HUDEP-2 (cell line): Measurements from ENCODE around the gene DNAJC1.
"Not testable (repeated sequence)": the region's sequence is repeated elsewhere in the genome, so short reads cannot be mapped to it uniquely, and the experiment has no call there.

ENCODE experiments used
- DNase-seq, 76 experiments: peaks; one replicate each; lab custom pipeline; 2025; ENCODE audit not compliant: unreplicated experiment in 76 of 76; lab: John Stamatoyannopoulos, UW

Gene DNAJC1

DNA sequence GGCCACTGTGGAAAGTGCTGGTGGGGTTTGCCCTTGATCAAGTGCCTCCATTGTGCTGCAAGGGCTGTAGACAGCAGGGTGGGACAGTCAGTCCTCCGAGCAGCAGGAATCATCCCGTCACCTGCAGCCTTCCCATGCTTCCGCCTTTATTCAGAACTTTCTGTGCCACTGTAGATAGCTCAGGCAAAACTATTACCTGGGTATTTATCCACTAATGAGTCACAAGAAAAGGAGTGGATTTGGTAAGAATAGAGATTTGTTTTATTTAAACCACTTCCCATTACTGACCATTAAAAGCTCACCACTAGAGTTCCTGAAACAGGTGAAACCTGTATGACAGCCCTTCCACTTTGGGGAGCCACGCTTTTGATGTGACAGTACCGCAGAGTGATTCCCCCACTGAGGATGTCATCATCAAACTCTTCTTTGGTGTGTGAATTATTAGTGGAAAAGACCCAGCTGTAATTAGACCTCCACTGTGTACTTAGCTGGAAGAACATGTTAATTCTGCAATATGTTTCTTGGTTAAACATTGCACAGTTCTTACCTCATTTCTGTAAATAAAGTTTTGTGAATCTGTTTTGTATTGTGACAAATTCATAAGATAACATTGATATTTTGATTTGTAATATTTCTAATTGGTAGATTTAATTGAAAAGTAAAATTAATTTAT is 260.7 kb downstream of the DNAJC1 start:
- no peak for DNase-seq

DNA sequence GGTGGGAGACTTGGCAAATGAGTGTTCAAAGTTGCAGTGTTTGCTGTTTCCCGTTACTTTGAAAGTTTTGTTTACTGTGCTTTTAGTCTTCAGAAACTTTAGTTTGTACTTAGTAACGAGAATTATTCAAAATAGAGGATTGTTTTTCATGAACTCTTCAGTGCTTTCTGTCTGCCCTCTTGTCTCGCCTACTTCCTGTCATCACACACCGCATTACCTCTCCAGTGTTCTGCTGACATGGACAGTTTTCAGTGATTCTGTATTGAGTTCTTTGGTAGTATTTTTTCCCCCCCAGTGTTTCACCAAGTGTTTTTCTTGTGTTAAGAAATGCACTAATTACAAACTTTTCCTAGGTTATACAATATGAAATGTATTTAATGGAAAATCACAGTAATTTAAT is 262.5 kb downstream of the DNAJC1 start:
- DNase-seq, result no peak

DNA sequence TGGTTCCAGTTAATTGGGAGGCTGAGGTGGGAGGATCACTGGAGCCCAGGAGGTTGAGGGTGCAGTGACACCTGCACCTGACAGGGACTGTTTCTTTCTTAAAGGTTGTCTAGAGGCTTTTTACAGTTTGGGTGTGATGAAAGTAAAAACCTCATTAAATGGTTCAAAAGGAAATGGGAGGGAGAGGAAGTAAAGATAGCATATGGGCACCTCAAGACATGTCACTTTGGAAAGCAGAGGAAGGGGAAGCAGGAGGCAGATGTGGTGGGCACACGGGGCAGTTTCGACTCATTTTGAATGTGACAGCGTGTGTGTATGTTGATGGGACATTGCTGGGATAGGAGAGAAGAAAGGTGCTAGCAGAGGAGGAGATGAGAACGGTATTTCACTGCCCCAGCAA is 266.4 kb downstream of the DNAJC1 start:
- no peak for DNase-seq

DNA sequence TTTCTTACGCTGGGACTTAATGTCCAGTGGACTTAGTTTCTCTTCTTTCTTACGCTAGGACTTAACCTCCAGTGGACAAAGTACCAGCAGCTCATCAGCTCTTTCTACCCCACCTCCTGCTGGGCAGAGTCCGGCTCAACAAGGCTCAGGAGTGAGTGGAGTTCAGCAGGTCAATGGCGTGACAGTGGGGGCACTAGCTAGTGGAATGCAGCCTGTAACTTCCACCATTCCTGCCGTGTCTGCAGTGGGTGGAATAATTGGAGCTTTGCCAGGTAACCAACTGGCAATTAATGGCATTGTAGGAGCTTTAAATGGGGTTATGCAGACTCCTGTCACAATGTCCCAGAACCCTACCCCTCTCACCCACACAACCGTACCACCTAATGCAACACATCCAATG is 269.8 kb downstream of the DNAJC1 start:
- peak in 1 of 76 experiments; percentile 3 for DNase-seq

DNA sequence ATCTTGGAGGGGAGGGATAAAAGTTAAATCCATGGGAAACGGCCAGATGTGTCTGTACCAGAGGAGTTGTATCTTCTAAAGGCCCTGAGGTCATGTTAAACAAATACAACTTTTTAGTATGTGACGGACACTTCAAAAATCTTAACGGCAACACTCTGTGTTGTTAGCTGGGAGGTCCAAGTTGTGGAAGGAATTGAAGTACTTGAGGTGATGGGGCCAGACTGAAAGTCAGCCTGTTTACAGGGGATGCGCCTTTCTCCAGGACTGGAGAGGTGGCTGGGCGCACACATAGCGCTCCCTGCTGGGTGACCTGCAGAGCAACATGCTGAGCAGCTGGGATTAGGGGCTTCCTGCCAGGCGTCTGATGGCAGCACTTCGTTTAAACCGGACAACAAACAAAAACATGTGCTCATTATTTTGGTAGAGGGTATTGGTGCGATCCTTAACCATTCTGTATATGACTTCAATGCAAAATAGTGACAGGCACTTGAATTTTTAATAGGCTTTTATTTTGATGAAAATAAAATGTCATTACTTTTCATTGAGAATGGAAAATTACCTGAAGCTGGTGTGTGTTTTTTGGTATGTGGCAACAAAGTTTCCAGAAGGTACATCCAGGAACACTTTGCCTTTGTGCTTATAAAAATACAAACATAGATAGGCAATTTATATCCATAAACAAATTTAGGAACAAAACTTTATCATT is 271.3 kb downstream of the DNAJC1 start:
- peak in 59 of 76 experiments; percentile 2 to 61 (median 31) for DNase-seq

DNA sequence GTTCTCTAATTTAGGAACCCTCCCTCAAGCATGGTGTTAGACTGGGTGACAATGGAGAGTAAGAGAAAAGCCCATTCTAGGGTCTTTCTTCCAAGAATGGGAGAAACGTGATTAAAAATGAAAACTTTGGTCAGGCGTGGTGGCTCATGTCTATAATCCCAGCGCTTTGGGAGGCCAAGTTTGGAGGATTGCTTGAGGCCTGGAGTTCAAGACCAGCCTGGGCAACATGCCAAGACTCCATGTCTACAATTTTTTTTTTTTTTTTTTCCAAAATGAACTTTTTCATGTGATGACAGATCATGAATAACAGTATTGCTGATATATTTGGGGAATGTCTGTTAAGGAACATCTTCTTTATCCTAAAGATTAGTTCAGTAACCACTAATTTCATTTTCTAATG is 274.9 kb downstream of the DNAJC1 start:
- no peak for DNase-seq

DNA sequence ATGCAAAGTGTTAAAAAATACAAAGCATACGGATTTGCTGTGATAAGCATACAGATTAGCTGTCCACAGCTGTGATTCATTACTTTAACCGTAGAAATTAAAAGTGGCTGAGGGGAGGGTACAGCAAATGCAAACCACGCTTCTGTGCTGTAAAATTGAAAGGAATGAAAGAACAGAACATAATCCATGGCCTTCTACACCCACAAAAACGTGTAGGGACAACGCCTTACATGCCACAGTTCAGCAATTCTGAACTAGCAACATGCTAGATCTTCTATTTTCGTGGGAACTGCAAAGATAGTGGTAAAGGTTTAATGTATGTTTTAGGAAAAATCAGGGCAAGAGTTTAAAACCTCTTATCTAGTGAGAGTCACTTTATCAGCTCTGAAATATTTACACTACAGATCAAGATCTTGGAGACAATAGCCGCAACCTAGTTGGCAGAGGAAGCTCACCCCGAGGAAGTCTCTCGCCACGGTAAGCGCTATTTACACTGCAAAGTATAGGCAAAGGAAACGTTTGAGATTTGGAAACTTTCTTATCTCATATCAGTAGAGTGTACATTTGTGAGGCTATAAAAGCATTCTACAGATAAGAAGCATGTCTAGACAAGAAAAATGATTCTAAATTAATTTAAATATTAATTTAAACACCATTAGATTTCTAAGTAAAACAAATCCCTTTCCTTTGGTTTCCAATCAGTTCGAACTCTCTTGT is 275.9 kb downstream of the DNAJC1 start:
- DNase-seq, result no peak

DNA sequence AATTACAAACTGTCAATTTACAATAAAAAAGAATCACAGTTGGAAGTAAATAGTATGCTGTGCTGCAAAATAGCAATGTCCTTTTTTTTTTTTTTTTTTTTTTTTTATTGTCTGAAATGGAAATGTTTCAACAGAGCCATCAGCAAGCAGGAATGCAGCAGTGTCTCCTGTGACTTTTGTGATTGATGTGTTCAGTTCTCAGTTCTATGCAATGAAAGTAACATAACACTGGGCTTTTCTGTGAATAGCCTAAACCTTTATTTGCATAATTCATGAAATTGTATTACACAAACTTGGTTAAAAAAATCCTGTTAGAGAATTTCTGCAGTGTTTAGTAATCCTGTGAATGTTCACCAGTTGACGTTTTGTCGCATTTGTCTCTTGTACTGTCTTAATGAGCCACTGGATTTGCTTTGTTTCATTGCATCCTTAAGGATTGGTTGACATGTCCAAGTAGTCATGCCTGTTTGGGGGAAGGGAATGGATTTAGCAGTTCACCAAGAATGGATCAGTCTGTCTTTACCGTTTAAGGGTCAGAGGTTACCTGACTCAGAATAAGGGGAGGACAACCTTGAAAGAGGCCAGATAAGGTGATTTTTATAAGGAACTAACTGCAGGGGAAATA is 276.8 kb downstream of the DNAJC1 start:
- no peak for DNase-seq

DNA sequence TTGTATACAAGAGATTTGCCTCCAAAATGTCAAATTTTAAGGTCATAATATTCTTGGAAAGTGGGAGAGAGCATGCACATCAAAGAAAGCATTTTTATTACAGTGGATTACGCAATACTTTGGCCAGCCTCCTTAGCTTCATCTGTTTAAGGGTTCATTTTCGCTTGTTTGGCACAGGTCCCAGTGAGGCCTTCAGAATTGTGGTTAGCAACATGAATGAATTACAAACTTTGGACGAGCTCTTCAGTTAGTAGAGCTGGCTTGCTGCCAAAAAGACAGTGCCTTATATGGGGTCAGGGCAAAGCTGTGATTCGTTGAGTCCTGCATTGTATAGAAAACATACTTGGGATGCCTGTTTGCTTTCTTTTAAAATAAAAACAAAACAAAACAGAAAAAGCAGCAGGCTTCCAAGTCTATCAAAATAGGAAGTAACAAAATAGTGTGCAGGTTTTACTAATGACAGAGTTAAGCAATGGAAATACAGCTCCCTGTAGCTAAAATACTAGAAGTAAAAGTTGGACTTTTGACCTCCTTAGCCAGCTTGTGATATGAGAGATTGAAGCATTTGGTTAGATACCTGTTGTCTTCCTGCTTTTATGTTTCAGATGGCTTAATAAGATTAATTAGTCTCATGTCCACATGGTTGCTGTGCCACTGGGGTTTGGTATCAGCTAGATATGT is 278.7 kb downstream of the DNAJC1 start:
- peak in 72 of 76 experiments; percentile 41 to 95 (median 84) for DNase-seq

DNA sequence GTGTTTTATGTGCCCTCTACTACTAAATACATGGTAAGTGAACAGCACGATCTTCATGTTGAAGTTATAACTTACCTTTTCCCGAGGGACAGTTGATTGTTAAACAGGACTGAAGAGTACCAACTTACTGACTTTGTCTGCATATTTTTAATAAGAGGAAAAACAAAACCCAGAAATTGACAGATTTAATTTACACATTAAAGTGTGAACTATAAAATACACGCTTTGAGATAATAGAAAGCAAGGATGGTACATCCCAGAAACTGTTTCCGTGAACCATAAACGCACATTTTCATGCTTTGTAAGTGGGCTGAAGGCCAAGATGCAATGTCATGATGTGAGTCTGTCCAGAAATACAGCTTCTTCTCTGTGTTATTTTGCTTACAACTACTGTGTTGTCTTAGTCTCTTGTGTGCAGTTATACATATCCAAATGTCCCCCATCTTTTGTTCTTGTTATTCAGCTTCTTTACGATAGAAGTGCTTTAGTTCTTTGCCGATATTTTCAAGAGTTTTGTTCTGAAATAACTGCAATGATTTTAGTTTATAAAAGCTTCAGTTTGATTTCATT is 279.4 kb downstream of the DNAJC1 start:
- peak in 1 of 76 experiments; percentile 12 for DNase-seq

DNA sequence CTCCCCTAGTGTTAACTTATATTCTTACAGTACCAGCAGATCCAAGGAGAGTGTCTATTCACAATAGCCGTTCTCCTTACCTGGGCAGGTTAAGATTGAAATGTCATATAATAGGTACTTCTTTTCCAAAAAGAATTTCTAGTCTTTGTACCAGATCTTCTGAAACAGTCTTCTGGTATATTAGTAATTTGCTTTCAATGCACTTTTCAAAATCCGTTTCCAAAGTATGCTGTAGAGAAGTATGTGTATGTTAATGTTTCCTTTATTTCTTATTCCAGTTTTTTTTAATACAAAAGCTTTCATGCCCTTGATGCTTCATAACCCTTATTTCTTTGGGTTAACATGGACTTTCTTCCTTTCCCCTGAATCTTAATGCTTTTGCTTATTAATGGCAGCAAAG is 281.3 kb downstream of the DNAJC1 start:
- DNase-seq, result no peak

DNA sequence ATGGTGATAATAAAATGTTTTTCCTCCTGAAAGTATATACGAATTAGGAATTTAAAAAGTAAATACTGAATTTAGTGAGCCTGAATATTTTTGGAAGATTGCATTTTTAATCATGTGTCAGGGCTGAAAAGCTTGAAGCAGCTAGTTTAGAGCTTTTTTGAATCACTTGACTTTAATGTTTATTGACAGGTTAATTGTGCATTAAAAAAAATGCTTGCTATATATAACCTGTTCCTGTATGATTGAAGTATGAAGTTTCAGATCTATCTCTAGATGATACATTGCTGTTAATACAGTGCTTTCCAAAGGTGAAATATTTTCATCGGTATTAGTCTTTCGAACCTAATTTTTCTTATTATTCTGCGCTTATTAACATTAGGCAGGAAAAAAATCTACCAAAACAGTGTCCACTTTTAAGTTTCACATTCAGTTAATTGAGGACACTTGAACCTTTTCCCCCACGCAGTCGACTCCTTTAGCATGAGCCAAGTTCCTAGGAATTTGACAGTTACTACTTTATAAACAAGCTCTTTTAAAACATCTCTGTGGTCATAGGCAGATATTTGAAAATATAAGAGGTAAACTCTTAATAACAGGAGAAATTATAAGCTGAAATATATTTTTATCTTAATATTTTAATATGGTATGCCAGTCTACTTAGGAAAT is 282.4 kb downstream of the DNAJC1 start:
- no peak for DNase-seq

DNA sequence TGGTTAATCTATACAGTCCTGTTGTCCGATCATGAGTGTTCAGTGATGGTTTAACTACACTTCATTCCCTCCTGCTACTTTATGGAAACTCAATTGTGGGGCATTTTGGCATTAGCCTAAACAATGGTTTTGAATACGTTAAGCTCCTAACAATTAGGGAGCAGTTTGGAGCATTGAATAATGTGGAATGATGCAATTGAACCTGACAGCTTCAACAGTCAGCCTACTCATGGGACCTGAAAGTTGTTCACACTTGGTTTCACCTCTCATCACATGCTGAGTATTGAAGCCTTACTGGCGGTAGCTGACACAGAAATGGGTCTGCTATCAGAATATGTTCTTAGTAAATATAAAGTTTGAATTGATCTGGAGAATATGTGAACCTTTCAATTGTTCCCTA is 283.4 kb downstream of the DNAJC1 start:
- DNase-seq, result no peak

DNA sequence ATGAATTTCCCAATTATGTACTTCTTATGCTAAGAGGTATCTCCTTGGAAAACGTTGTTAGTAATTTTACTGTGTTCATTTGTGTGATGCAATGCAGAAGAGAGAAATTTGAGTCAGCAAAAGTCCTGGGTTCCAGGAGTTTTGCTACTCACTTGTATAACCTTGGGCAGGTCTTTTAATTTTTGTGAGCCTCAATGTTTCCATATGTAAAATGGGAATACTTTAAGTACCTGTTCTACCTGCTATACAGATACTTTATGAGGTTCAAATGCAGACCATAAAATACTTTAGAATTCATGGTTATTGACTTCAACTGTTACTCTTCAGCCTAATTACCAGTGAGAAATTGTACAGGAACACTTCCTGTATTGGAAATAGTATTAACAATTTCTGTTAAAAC is 284.0 kb downstream of the DNAJC1 start:
- DNase-seq, result no peak

DNA sequence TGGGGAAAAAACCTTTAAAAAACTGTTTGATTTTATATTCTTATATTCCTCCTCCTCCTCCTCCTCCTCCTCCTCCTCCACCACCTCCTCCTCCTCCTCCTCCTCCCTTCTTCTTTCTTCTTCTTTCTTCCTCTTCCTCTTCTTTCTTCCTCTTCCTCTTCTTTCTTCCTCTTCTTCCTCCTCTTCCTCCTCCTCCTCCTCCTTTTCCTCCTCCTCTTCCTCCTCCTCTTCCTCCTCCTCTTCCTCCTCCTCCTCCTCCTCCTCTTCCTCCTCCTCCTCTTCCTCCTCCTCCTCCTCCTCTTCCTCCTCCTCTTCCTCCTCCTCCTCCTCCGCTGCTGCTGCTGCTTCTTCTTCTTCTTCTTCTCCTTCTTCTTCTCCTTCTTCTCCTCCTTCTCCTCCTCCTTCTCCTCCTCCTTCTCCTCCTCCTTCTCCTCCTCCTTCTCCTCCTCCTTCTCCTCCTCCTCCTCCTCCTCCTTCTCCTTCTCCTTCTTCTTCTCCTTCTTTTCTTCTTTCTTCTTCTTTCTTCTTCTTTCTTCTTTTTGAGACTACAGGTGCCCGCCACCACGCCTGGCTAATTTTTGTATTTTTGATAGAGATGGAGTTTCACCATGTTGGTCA is 286.0 kb downstream of the DNAJC1 start:
- not testable (repeated sequence) for DNase-seq

DNA sequence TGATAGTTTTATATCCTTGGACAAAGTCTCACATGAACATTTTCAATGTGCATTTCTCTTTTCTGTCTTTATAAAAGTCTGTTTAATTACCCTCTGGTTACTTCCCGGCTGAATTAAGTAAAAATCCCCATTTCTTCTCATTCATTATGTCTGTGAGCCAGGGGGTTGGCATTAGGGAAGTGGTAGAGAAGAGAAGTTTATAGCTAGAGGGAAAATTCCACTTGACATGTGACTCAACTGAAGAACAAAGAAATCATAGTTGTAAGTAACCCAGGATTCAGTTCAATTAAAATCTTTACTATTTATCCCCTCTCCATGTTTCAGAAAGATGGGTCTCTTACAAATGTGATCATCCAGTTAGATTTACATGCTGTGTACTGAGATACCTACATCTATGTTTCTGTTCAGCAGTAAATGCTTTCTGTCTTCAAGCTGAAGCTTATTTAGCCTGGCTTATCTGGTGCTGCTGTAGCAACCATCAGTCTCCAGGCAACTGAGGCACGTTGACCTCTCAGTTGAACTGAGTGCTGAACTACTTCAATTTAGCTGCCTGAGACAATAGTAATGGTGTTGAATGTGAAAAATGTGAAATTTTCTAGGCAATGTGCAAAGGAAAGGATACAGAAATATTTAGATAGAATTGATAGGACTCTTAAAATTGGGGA is 287.9 kb downstream of the DNAJC1 start:
- no peak for DNase-seq

DNA sequence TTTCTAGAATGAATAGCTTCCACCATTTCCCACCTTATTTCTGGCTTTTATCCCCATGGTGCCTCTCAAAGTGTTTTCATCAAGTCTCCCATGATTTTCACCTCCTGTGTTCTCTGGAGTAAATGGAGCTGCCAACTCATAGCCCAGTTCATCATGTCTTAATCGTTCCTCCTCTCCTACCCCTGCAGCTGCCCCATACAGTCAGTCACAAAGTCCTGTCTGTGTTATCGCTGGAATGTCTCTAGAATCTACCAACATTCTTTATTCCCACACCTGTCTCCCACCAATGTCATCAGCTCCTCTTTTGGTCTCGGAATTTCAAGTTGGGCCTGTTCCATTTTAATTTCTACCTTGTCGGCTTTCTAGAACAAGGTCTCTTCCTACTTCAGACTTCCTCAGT is 290.6 kb downstream of the DNAJC1 start:
- DNase-seq, result no peak

DNA sequence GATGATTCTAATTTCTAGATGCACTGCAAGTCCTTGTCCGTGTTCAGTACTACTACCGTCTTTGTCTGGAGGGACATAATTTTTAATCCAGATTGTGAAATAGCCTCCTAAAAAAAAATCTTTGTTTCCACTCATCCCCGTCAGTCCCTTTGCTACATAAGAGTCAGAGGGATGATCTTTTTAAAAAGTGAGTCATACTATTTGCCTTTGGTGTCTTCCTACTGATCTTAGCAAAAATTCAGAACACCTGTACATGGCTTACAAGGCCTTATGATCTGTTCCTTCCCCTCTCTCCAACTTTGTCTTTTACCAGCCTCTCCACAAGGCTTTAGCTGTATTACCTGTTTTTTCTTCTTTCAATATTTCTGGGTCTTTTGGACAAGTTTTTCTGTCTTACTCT is 296.0 kb downstream of the DNAJC1 start:
- no peak for DNase-seq
